Psoas muscle (tissue), 8 donors: ENCODE data around the gene MCFD2. TPM values are rescaled to one million over a fixed set of nuclear protein-coding genes. Genes with fewer than 3 reads are reported as not detected.

Experiments used
- ATAC-seq, 4 donors: fragments of 200-7000 bp; cut with Tn5 transposase; one replicate each; pipeline ENCODE4 v1.9.1; 2020; ENCODE audit warnings: moderate library complexity in 3 of 4, mild to moderate bottlenecking in 2 of 4
- DNase-seq, 2 donors: peaks; one replicate each; pipeline ENCODE4 v3.0.0-alpha.2; 2020
- H3K27ac ChIP-seq: fragments of 200-600 bp; one replicate; pipeline ENCODE4 v1.8.0; 2022
- H3K27me3 ChIP-seq, 3 donors: fragments of 200-600 bp in 1 of 3; one replicate each; pipeline versions ENCODE4 v1.6.1 to v1.8.0; 2013 to 2022; ENCODE audit warnings: low read length in 2 of 3, mild to moderate bottlenecking in 2 of 3, moderate library complexity in 1 of 3; ENCODE audit not compliant: insufficient read depth in 3 of 3
- H3K36me3 ChIP-seq, 2 donors: fragments of 200-600 bp in 1 of 2; one replicate each; pipeline versions ENCODE4 v1.6.1 to v1.8.0; 2013 to 2022; ENCODE audit warnings: low read depth in 1 of 2, mild to moderate bottlenecking in 1 of 2, moderate library complexity in 1 of 2; ENCODE audit not compliant: insufficient read depth in 1 of 2
- H3K4me1 ChIP-seq: fragments of 200-600 bp; one replicate; pipeline ENCODE4 v1.8.0; 2022
- H3K4me3 ChIP-seq: fragments of 200-600 bp; one replicate; pipeline ENCODE4 v1.8.0; 2022; ENCODE audit warnings: mild to moderate bottlenecking
- H3K9me3 ChIP-seq: fragments of 200-600 bp; one replicate; pipeline ENCODE4 v1.8.0; 2022
- WGBS, 3 donors: extraction: QIAGEN DNeasy Blood & Tissue Kit; methylation state at CpG; one replicate each; pipeline versions ENCODE4 v1.1.6 to v1.1.7; 2013; 5-methylcytosine and 5-hydroxymethylcytosine counted together
- intact Hi-C, 2 donors: fragments of 100-400 bp; cut with DNase I; formaldehyde crosslinking; loops; one replicate each; pipeline versions ENCODE4 v1.11.0 to v1.14.2; 2022
- polyA plus RNA-seq, 3 donors: library from polyadenylated mRNA; stranded (reverse); fragments of 200-250 nt; gene quantifications; one replicate each; pipeline ENCODE4 v1.2.3, GENCODE V29; 2013
- total RNA-seq, 4 donors: library from RNA; stranded (reverse); fragmentation: NEBNext Ultra II Directional in 2 of 4; extraction: Animal tissue kit (Norgen Biotek cat#: 25700) in 2 of 4; gene quantifications; one replicate each; pipeline versions ENCODE4 v1.2.1 to v1.2.4, GENCODE V29; 2021 to 2023
- TF ChIP-seq, protein P1 (sequence below): fragments of 200-600 bp; IDR thresholded peaks from one replicate; pipeline ENCODE4 v1.8.0; 2022; ENCODE audit warnings: antibody characterized with exemption
- donor health status: healthy with polysubstance abuse.
- donor health status: DM: no; HTN: no; CAD: no; lungs with moderate emphysema.
- donor health status: Bipolar disorder and iron deficiency.
- donor health status: healthy.
- donor health status: DM: yes; HTN: yes; CAD: no.
- donor health status: DM: no; HTN: no; CAD: no.
- donor health status: DM: no; HTN: no; CAD: no.
- donor health status: DM: yes; HTN: yes; CAD: no.

Gene MCFD2
- total and polyA plus RNA-seq, 7 donors, result 52.2 to 121 (median 86.5) TPM

DNA sequence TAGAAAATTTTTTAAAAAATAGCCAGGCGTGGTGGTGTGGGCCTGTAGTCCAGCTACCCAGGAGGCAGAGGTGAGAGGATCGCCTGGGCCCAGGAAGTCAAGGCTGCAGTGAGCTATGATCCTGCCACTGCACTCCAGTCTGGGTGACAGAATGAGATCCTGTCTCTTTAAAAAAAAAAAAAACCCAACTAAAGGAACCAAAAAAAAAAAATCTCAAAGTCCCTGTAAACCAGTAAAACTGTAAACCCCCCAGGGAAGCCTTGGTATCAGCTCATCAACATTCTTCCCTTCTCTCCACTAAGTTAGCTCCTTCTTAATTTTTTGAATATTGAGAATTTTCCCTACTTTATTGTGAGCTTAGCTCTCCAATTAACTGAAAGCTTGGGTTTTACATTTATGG, 8.4 kb upstream of the MCFD2 start:
- intact Hi-C loops, result no loop called here
- no peak overlapping the region for H3K4me3 ChIP-seq
- 91 to 99% (median 97%) methylated on average over 2 of the region's 2 CpGs for WGBS, 3 donors
- TF ChIP-seq, protein P1, sequence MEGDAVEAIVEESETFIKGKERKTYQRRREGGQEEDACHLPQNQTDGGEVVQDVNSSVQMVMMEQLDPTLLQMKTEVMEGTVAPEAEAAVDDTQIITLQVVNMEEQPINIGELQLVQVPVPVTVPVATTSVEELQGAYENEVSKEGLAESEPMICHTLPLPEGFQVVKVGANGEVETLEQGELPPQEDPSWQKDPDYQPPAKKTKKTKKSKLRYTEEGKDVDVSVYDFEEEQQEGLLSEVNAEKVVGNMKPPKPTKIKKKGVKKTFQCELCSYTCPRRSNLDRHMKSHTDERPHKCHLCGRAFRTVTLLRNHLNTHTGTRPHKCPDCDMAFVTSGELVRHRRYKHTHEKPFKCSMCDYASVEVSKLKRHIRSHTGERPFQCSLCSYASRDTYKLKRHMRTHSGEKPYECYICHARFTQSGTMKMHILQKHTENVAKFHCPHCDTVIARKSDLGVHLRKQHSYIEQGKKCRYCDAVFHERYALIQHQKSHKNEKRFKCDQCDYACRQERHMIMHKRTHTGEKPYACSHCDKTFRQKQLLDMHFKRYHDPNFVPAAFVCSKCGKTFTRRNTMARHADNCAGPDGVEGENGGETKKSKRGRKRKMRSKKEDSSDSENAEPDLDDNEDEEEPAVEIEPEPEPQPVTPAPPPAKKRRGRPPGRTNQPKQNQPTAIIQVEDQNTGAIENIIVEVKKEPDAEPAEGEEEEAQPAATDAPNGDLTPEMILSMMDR, result no peak
- H3K36me3 ChIP-seq, result no peaks in the 10 kb centered on the region
- peaks cover 6% of the 10 kb centered on the region for H3K9me3 ChIP-seq
- ATAC-seq (no peak), DNase-seq (no peak)
- H3K27me3 ChIP-seq, result no peaks in the 10 kb centered on the region
- no peaks in the 10 kb centered on the region for H3K4me1 ChIP-seq
- no peak overlapping the region for H3K27ac ChIP-seq

DNA sequence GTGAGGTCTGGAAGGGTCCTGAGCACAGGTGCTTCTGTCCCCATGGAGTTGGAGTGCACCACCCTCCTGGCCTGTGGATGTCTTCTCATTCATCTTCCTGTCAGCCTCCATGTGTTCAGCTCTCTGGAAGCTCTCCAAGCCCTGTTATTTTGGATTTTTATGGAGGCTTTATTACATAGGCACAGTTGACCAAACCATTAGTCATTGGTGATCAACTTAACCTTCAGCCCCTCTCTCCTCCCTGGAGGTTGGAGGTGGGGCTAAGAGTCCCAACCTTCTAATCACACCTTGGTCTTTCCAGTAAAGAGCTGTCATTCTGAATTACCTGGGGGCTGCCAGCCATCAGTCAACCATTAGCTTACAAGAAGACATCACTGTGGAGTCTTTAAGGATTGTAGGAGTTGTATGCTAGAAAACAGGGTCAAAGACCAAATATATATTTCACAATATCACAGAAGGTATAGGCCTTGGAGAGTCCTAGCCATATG, 7.5 kb upstream of the MCFD2 start:
- TF ChIP-seq, protein P1, result no peak
- ATAC-seq (no peak), DNase-seq (no peak)
- H3K4me1 ChIP-seq, result no peaks in the 10 kb centered on the region
- no peak overlapping the region for H3K4me3 ChIP-seq
- H3K27ac ChIP-seq, result no peak overlapping the region
- H3K36me3 ChIP-seq, result no peaks in the 10 kb centered on the region
- intact Hi-C loops, result no loop called here
- peaks cover 6% of the 10 kb centered on the region for H3K9me3 ChIP-seq
- H3K27me3 ChIP-seq, result no peaks in the 10 kb centered on the region

DNA sequence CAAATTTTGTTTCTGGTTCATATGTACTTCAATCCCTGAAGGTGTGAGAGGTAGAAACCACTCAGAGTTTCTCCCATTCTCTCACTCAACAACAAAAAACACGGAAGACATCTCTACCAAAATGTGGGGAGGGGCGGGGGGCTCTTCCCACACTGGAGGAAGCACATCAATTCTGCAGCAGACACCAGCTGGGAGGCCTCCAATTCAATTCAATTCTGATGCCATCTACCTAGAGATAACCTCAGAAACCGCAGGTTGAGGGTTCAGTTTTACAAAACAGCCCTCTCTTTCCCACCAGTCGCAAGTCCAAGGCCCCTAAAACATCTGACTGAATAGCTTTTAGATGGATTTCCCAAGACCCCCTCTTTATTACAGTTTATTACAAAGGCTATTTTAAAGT, 7.0 kb upstream of the MCFD2 start:
- H3K4me3 ChIP-seq, result no peak overlapping the region
- WGBS, 3 donors, result 92 to 95% (median 93%) methylated on average over 4 of the region's 4 CpGs
- no peak overlapping the region for H3K27ac ChIP-seq
- DNase-seq (no peak), ATAC-seq (no peak)
- TF ChIP-seq, protein P1, result no peak
- no peaks in the 10 kb centered on the region for H3K36me3 ChIP-seq
- no peaks in the 10 kb centered on the region for H3K27me3 ChIP-seq
- peaks cover 6% of the 10 kb centered on the region for H3K9me3 ChIP-seq
- intact Hi-C loops, result no loop called here
- H3K4me1 ChIP-seq, result no peaks in the 10 kb centered on the region

DNA sequence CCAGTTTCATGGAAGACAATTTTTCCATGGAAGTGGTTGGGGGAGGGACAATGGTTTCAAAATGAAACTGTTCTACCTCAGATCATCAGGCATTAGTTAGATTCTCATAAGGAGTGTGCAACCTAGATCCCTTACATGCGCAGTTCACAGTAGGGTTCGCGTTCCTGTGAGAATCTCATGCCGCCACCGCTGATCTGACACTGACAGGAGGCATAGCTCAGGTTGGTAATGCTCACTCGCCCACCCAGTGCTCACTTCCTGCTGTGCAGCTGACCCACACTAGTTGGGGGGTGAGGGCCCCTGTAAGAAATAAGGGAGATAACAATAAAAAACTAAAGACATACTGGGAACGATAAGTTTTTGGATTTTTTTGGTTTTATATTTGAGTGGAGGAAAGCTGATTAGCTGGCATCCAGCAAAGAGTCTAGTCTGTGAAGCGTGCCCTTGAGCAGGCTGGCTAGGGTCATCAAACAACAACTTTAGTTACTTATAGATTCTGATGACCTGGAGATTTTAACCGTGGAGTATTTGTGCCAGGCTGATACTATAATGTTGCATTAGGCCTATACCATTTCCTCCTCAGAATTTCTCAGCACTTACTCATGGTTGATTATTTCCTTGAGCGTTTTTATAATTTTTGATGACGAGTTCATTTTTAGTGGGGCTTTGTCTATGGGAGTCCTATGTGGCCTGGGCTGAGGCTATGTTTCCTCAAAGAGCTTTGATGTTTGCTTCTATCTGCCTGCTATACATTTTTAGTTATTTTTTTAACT, 6.3 kb upstream of the MCFD2 start:
- DNase-seq, result no peak
- no peak overlapping the region for H3K4me3 ChIP-seq
- no peak for ATAC-seq
- no peak overlapping the region for H3K27ac ChIP-seq
- no peaks in the 10 kb centered on the region for H3K36me3 ChIP-seq
- intact Hi-C loops, result no loop called here
- peaks cover 5% of the 10 kb centered on the region for H3K9me3 ChIP-seq
- 84 to 91% (median 88%) methylated on average over 11 of the region's 11 CpGs for WGBS, 3 donors
- no peaks in the 10 kb centered on the region for H3K27me3 ChIP-seq
- TF ChIP-seq, protein P1, result no peak
- H3K4me1 ChIP-seq, result no peaks in the 10 kb centered on the region

DNA sequence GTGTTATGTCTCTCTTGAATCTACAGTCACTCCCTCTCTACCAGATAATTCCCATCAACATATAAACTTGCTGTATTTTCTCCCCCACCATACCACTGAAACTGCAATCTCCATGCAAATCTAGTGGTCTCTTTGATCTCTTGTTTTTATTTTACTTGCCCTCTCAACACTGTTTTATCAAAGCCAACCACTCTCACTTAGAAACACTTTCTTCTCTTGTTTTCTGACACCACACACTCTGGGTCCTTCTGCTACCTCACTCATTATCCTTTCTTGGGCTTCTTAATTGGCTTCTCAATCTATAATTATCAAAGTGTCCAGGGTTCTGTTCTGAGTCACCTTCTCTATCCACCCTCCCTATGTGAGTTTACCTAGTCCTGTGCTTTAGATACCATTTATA, 2.0 kb upstream of the MCFD2 start:
- intact Hi-C loops, result loop anchor here in 1 of 2 donors (5.0 kb wide), 1 partner anchor 405 kb away; no protein-coding TSS in a partner anchor
- DNase-seq (no peak), ATAC-seq (no peak)
- Histone ChIP-seq H3K27me3 (no peaks in the 10 kb centered on the region), H3K9me3 (no peaks in the 10 kb centered on the region), H3K4me3 (no peak overlapping the region), H3K4me1 (peaks cover 21% of the 10 kb centered on the region), H3K36me3 (no peaks in the 10 kb centered on the region), H3K27ac (no peak overlapping the region)
- TF ChIP-seq, protein P1, result no peak
